B cell (primary cell): Measurements from ENCODE around the gene MLXIPL. TPM values are rescaled to one million over a fixed set of nuclear protein-coding genes. Genes with fewer than 3 reads are reported as not detected.

Experiments used
- ATAC-seq: fragments of 200-7000 bp; cut with Tn5 transposase; one replicate; pipeline ENCODE4 v1.10.0; 2021; ENCODE audit warnings: low read depth, mild to moderate bottlenecking, moderate number of reproducible peaks, moderate library complexity
- CTCF ChIA-PET: fragments of 350-600 bp; sonication (Branson Sonifier 250); formaldehyde crosslinking; loops from one replicate; lab custom pipeline; 2021; ENCODE audit warnings: antibody characterized with exemption, inconsistent platforms; lab: Charles Lee
- POLR2A ChIA-PET: fragments of 350-600 bp; sonication (Branson Sonifier 250); formaldehyde crosslinking; loops from one replicate; lab custom pipeline; 2021; ENCODE audit warnings: antibody characterized with exemption; lab: Charles Lee
- DNase-seq: peaks from one replicate; pipeline ENCODE4 v3.0.0; 2013
- H2AFZ ChIP-seq: 2 replicates; pipeline ENCODE4 v1.6.1; 2012; ENCODE audit warnings: mild to moderate bottlenecking, low read depth, low read length; ENCODE audit not compliant: insufficient read depth, poor library complexity, severe bottlenecking
- H3K27ac ChIP-seq, 2 donors: 1 replicate in 1 of 2; 2 replicates in 1 of 2; pipeline ENCODE4 v1.5.1; 2012 to 2013; ENCODE audit warnings: low read length in 2 of 2, mild to moderate bottlenecking in 2 of 2, moderate library complexity in 1 of 2
- H3K27me3 ChIP-seq, 4 experiments: fragments of 200-600 bp in 1 of 4; sonication (generic) in 1 of 4; replicated peaks in 1 of 4; 1 replicate in 2 of 4; 2 replicates in 2 of 4; pipeline versions ENCODE4 v1.6.1 to v1.7.0; 2013 to 2016; ENCODE audit warnings: low read length in 3 of 4, mild to moderate bottlenecking in 2 of 4, mixed read lengths in 1 of 4, moderate library complexity in 1 of 4; ENCODE audit not compliant: insufficient read depth in 4 of 4, control insufficient read depth in 3 of 4; ENCODE audit errors: control extremely low read depth in 1 of 4
- H3K36me3 ChIP-seq, 2 experiments: replicated peaks in 1 of 2; 1 replicate in 1 of 2; 2 replicates in 1 of 2; pipeline versions ENCODE4 v1.6.1 to v1.7.1; 2013; ENCODE audit warnings: low read length in 1 of 2; ENCODE audit not compliant: insufficient read depth in 2 of 2, control insufficient read depth in 1 of 2; ENCODE audit errors: control extremely low read depth in 1 of 2, extremely low read depth in 1 of 2
- H3K4me1 ChIP-seq, 2 donors: fragments of 200-600 bp in 1 of 2; sonication (generic) in 1 of 2; 1 replicate in 1 of 2; 2 replicates in 1 of 2; pipeline versions ENCODE4 v1.5.1 to v1.6.1; 2013 to 2017; ENCODE audit warnings: low read length in 2 of 2; ENCODE audit not compliant: control insufficient read depth in 2 of 2, insufficient read depth in 2 of 2
- H3K4me2 ChIP-seq: replicated peaks from 2 replicates; pipeline ENCODE3; 2012; ENCODE audit warnings: mild to moderate bottlenecking, low read depth, low read length; ENCODE audit not compliant: poor library complexity, severe bottlenecking
- H3K4me3 ChIP-seq, 5 experiments: fragments of 200-600 bp in 1 of 5; sonication (generic) in 1 of 5; 1 replicate in 3 of 5; 2 replicates in 2 of 5; pipeline versions ENCODE4 v1.5.1 to v1.7.0; 2011 to 2016; ENCODE audit warnings: low read length in 4 of 5, mild to moderate bottlenecking in 4 of 5, low read depth in 2 of 5, control low read depth in 1 of 5, moderate library complexity in 1 of 5; ENCODE audit not compliant: insufficient read depth in 1 of 5; ENCODE audit errors: control extremely low read depth in 1 of 5, extremely low read depth in 1 of 5
- H3K79me2 ChIP-seq: fragments of 200-600 bp; sonication (generic); one replicate; pipeline ENCODE4 v1.6.0; 2016; ENCODE audit warnings: low read length; ENCODE audit not compliant: control insufficient read depth, insufficient read depth
- H3K9ac ChIP-seq: fragments of 200-600 bp; sonication (generic); 2 replicates; pipeline ENCODE4 v1.6.1; 2017; ENCODE audit warnings: mild to moderate bottlenecking, low read length, moderate library complexity
- H3K9me3 ChIP-seq, 3 donors: one replicate each; pipeline versions ENCODE4 v1.6.1 to v1.7.1; 2013; ENCODE audit warnings: low read length in 2 of 3; ENCODE audit not compliant: control insufficient read depth in 2 of 3, insufficient read depth in 1 of 3; ENCODE audit errors: control extremely low read depth in 1 of 3
- H4K20me1 ChIP-seq: 2 replicates; pipeline ENCODE4 v1.6.0; 2012; ENCODE audit warnings: mild to moderate bottlenecking, low read length; ENCODE audit not compliant: insufficient read depth, control insufficient read depth, poor library complexity, severe bottlenecking
- H3K27ac Mint-ChIP-seq: one replicate; pipeline ENCODE4 v1.8.0; 2021; ENCODE audit warnings: mixed read lengths
- H3K27me3 Mint-ChIP-seq: one replicate; pipeline ENCODE4 v1.8.0; 2021; ENCODE audit warnings: mixed read lengths
- H3K4me1 Mint-ChIP-seq: one replicate; pipeline ENCODE4 v1.8.0; 2021; ENCODE audit warnings: mixed read lengths
- H3K4me3 Mint-ChIP-seq: one replicate; pipeline ENCODE4 v1.8.0; 2021; ENCODE audit warnings: mixed read lengths
- H3K9me3 Mint-ChIP-seq: one replicate; pipeline ENCODE4 v1.8.0; 2022; ENCODE audit warnings: mixed read lengths; ENCODE audit not compliant: insufficient read depth
- EZH2 ChIP-seq: IDR thresholded peaks from 2 replicates; pipeline ENCODE4 v1.6.1; 2012; ENCODE audit warnings: borderline replicate concordance, low read depth, mild to moderate bottlenecking, moderate library complexity, low read length; ENCODE audit not compliant: insufficient read depth, poor library complexity, severe bottlenecking
- WGBS: methylation state at CpG from one replicate; pipeline ENCODE4 v1.1.5; 2013; ENCODE audit warnings: missing lambda C conversion rate; ENCODE audit not compliant: insufficient coverage; 5-methylcytosine and 5-hydroxymethylcytosine counted together
- intact Hi-C: fragments of 100-400 bp; cut with micrococcal nuclease; formaldehyde crosslinking; loops from one replicate; pipeline ENCODE4 v1.10.0; 2022
- polyA plus RNA-seq: library from polyadenylated mRNA; depleted of rRNA; stranded (reverse); fragments of >200 nt; gene quantifications from 2 replicates; pipeline ENCODE4 v1.2.3, GENCODE V29; 2012
- total RNA-seq, 2 donors: library from RNA; stranded (reverse); fragments of 120-200 nt in 1 of 2; gene quantifications; 1 replicate in 1 of 2; 2 replicates in 1 of 2; pipeline versions ENCODE4 v1.2.3 to v1.2.4, GENCODE V29; 2013 to 2022
- TF ChIP-seq, protein P1 (sequence below): fragments of 200-600 bp; IDR thresholded peaks from one replicate; pipeline ENCODE4 v1.8.0; 2022; ENCODE audit warnings: antibody characterized with exemption, mild to moderate bottlenecking

MLXIPL gene
- total and polyA plus RNA-seq, 2 donors (not counting 1 experiment from before 2014, with no cell fraction given) = not detected

DNA sequence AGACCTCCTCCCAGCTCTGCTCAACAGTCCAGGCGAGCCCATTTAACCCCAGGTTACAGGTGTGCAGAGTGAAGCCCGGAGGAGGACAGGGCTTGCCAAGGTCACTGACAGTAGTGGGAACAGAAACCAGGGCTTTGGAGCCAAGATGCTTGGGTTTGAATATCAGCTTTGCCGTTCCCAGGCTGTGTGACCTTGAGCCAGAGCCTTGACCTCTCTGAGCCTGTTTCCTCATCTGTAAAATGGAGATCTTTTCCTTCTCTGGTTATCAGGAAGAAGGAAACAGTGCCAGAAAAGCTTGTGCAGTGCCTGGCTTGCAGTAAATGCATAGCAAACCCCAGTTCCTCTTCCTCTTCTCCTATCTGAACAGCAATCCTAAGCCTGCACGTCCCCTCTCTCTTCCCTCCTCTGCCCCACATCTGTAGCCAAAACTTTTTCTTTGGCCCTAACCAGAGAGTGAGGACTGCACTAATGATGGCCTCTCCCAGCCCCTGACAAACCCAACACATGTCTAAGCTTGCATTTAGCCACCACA, 21.4 kb upstream of the MLXIPL start:
- no peak for DNase-seq
- Histone ChIP-seq H3K4me1 (peaks cover 11 to 12% of the 10 kb centered on the region in 2 donors), H3K4me3 (no peak overlapping the region), H3K27ac (no peak overlapping the region), H3K9ac (no peak overlapping the region), H4K20me1 (no peaks in the 10 kb centered on the region), H3K9me3 (peaks cover 0 to 24% (median 7%) of the 10 kb centered on the region in 3 donors), H3K27me3 (peaks cover 0 to 53% (median 23%) of the 10 kb centered on the region in 4 experiments), H3K4me2 (no peak overlapping the region), H3K36me3 (no peaks in the 10 kb centered on the region), H2AFZ (no peak overlapping the region), H3K79me2 (no peaks in the 10 kb centered on the region)
- TF ChIP-seq, protein P1, sequence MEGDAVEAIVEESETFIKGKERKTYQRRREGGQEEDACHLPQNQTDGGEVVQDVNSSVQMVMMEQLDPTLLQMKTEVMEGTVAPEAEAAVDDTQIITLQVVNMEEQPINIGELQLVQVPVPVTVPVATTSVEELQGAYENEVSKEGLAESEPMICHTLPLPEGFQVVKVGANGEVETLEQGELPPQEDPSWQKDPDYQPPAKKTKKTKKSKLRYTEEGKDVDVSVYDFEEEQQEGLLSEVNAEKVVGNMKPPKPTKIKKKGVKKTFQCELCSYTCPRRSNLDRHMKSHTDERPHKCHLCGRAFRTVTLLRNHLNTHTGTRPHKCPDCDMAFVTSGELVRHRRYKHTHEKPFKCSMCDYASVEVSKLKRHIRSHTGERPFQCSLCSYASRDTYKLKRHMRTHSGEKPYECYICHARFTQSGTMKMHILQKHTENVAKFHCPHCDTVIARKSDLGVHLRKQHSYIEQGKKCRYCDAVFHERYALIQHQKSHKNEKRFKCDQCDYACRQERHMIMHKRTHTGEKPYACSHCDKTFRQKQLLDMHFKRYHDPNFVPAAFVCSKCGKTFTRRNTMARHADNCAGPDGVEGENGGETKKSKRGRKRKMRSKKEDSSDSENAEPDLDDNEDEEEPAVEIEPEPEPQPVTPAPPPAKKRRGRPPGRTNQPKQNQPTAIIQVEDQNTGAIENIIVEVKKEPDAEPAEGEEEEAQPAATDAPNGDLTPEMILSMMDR = no peak
- TF ChIP-seq EZH2 = no peak
- Mint-ChIP-seq H3K9me3 (no peaks in the 10 kb centered on the region), H3K4me1 (peaks cover 5% of the 10 kb centered on the region), H3K4me3 (no peak overlapping the region), H3K27ac (no peak overlapping the region), H3K27me3 (peaks cover 59% of the 10 kb centered on the region)
- ATAC-seq = no peak
- intact Hi-C loops = no loop called here
- ChIA-PET POLR2A (no interaction called here), CTCF (interaction anchor here (0.9 to 1.3 kb wide), 3 partner anchors 8 to 89 kb away, joined by 3 to 4 read pairs (median 3); no protein-coding TSS in a partner anchor)
- WGBS = 58% methylated on average over 4 of the region's 4 CpGs

- DNase-seq (no peak), ATAC-seq (no peak)
- Histone ChIP-seq H3K9me3 (peaks cover 0 to 25% (median 9%) of the 10 kb centered on the region in 3 donors), H3K27me3 (peaks cover 0 to 46% (median 21%) of the 10 kb centered on the region in 4 experiments), H2AFZ (no peak overlapping the region), H3K79me2 (no peaks in the 10 kb centered on the region), H3K4me1 (peaks cover 11 to 12% of the 10 kb centered on the region in 2 donors), H3K36me3 (no peaks in the 10 kb centered on the region), H4K20me1 (no peaks in the 10 kb centered on the region), H3K4me2 (no peak overlapping the region), H3K27ac (no peak overlapping the region), H3K9ac (no peak overlapping the region), H3K4me3 (no peak overlapping the region)
- CTCF ChIA-PET = interaction anchor here (1.0 kb wide), 1 partner anchor 9 kb away, joined by 3 read pairs; no protein-coding TSS in a partner anchor
- Mint-ChIP-seq H3K4me3 (no peak overlapping the region), H3K9me3 (no peaks in the 10 kb centered on the region), H3K27me3 (peaks cover 49% of the 10 kb centered on the region), H3K27ac (no peak overlapping the region), H3K4me1 (peaks cover 5% of the 10 kb centered on the region)
- POLR2A ChIA-PET = no interaction called here
- no peak for TF ChIP-seq EZH2
- TF ChIP-seq, protein P1 = no peak
- WGBS = 62% methylated on average over 5 of the region's 5 CpGs
- intact Hi-C loops = no loop called here
Observed at GRCh38 chr7:73644688-73645286, 20.5 kb upstream of the MLXIPL start.
